ENCODE measurements around the gene KCNMB4. TPM values are rescaled to one million over a fixed set of nuclear protein-coding genes. Genes with fewer than 3 reads are reported as not detected.
"Not testable (repeated sequence)": the region's sequence is repeated elsewhere in the genome, so short reads cannot be mapped to it uniquely, and the experiment has no call there.

Gene KCNMB4
- total RNA-seq, 4 donors from 2014 or later, result 13.8 to 38.5 (median 25.4) TPM

- Histone ChIP-seq H3K27me3 (no peaks in the 10 kb centered on the region), H3K27ac (no peak overlapping the region), H3K9me3 (peaks cover 0 to 13% (median 2%) of the 10 kb centered on the region in 4 donors), H3K4me1 (no peaks in the 10 kb centered on the region), H3K36me3 (peaks cover 0 to 18% (median 0%) of the 10 kb centered on the region in 3 donors), H3K4me3 (no peak overlapping the region)
- 90 to 94% methylated on average over 1 of the region's 1 CpG for WGBS, 2 donors
- TF ChIP-seq EP300 (IDR thresholded peaks at IDR 0.05), result no peak
- TF ChIP-seq POLR2A (IDR thresholded peaks at IDR 0.05), result no peak
- no peak for TF ChIP-seq CTCF (IDR thresholded peaks at IDR 0.05)
- no peak for DNase-seq (ENCODE audit: low spot score in 2 of 2)
Measured at GRCh38 chr12:70379846-70380245, 13.8 kb downstream of the KCNMB4 start.

- no peak for TF ChIP-seq EP300 (IDR thresholded peaks at IDR 0.05)
- no peak for TF ChIP-seq CTCF (IDR thresholded peaks at IDR 0.05)
- TF ChIP-seq POLR2A (IDR thresholded peaks at IDR 0.05), result no peak
- Histone ChIP-seq H3K4me1 (no peaks in the 10 kb centered on the region), H3K27me3 (no peaks in the 10 kb centered on the region), H3K27ac (no peak overlapping the region), H3K36me3 (peaks cover 0 to 6% (median 0%) of the 10 kb centered on the region in 3 donors), H3K9me3 (peaks cover 0 to 9% (median 2%) of the 10 kb centered on the region in 4 donors), H3K4me3 (no peak overlapping the region)
- DNase-seq (ENCODE audit: low spot score in 2 of 2), result no peak
- WGBS, 2 donors, result 93 to 96% methylated on average over 4 of the region's 4 CpGs
Measured at GRCh38 chr12:70383484-70383883, 17.4 kb downstream of the KCNMB4 start.

GRCh38 chr12:70383886-70384285 lies 17.8 kb downstream of the KCNMB4 start:
- H3K27ac ChIP-seq, result no peak overlapping the region
- peaks cover 0 to 2% (median 0%) of the 10 kb centered on the region in 3 donors for H3K36me3 ChIP-seq
- peaks cover 0 to 9% (median 0%) of the 10 kb centered on the region in 4 donors for H3K9me3 ChIP-seq
- TF ChIP-seq EP300 (IDR thresholded peaks at IDR 0.05) (no peak), POLR2A (IDR thresholded peaks at IDR 0.05) (no peak), CTCF (IDR thresholded peaks at IDR 0.05) (no peak)
- WGBS, 2 donors, result 51 to 52% methylated on average over 3 of the region's 3 CpGs
- H3K27me3 ChIP-seq, result no peaks in the 10 kb centered on the region
- no peak overlapping the region for H3K4me3 ChIP-seq
- DNase-seq (ENCODE audit: low spot score in 2 of 2), result no peak
- H3K4me1 ChIP-seq, result no peaks in the 10 kb centered on the region

- H3K27me3 ChIP-seq, result no peaks in the 10 kb centered on the region
- peaks cover 0 to 19% (median 0%) of the 10 kb centered on the region in 3 donors for H3K36me3 ChIP-seq
- H3K4me1 ChIP-seq, result no peaks in the 10 kb centered on the region
- DNase-seq (ENCODE audit: low spot score in 2 of 2), result no peak
- H3K4me3 ChIP-seq, result no peak overlapping the region
- H3K27ac ChIP-seq, result no peak overlapping the region
- WGBS, 2 donors, result 43 to 51% methylated on average over 1 of the region's 1 CpG
- H3K9me3 ChIP-seq, result peaks cover 0 to 19% (median 5%) of the 10 kb centered on the region in 4 donors
- TF ChIP-seq POLR2A (IDR thresholded peaks at IDR 0.05) (no peak), EP300 (IDR thresholded peaks at IDR 0.05) (no peak), CTCF (IDR thresholded peaks at IDR 0.05) (no peak)
Measured at GRCh38 chr12:70386771-70387170, 20.7 kb downstream of the KCNMB4 start.

GRCh38 chr12:70389678-70390077 lies 23.6 kb downstream of the KCNMB4 start:
- no peak overlapping the region for H3K4me3 ChIP-seq
- peaks cover 0 to 19% (median 0%) of the 10 kb centered on the region in 3 donors for H3K36me3 ChIP-seq
- H3K9me3 ChIP-seq, result peaks cover 0 to 19% (median 5%) of the 10 kb centered on the region in 4 donors
- peaks cover 0 to 6% (median 2%) of the 10 kb centered on the region in 4 donors for H3K4me1 ChIP-seq
- WGBS, 2 donors, result 89 to 97% methylated on average over 2 of the region's 2 CpGs
- no peaks in the 10 kb centered on the region for H3K27me3 ChIP-seq
- no peak for DNase-seq (ENCODE audit: low spot score in 2 of 2)
- TF ChIP-seq POLR2A (IDR thresholded peaks at IDR 0.05), result no peak
- TF ChIP-seq EP300 (IDR thresholded peaks at IDR 0.05), result no peak
- TF ChIP-seq CTCF (IDR thresholded peaks at IDR 0.05), result no peak
- no peak overlapping the region for H3K27ac ChIP-seq

- H3K36me3 ChIP-seq, result peaks cover 0 to 19% (median 0%) of the 10 kb centered on the region in 3 donors
- not testable (repeated sequence) for DNase-seq (ENCODE audit: low spot score in 2 of 2); H3K27ac ChIP-seq; H3K27me3 ChIP-seq; H3K4me1 ChIP-seq; H3K4me3 ChIP-seq
- peaks cover 0 to 19% (median 5%) of the 10 kb centered on the region in 4 donors for H3K9me3 ChIP-seq
- WGBS, 2 donors, result 85 to 91% methylated on average over 1 of the region's 1 CpG
Measured at GRCh38 chr12:70392631-70393030, 26.5 kb downstream of the KCNMB4 start.
